Sciatic nerve (tissue), 2 donors: Measurements from ENCODE around the gene USP6. TPM values are rescaled to one million over a fixed set of nuclear protein-coding genes. Genes with fewer than 3 reads are reported as not detected.
A peak's percentile ranks its signal among the peaks of the same experiment; 100 is the strongest.
"Not testable (repeated sequence)": the region's sequence is repeated elsewhere in the genome, so short reads cannot be mapped to it uniquely, and the experiment has no call there.

ENCODE experiments used
- ATAC-seq: fragments of 200-7000 bp; cut with Tn5 transposase; one replicate; pipeline ENCODE4 v1.9.1; 2020; ENCODE audit warnings: mild to moderate bottlenecking, moderate library complexity
- DNase-seq: peaks from one replicate; pipeline ENCODE4 v3.0.0-alpha.2; 2020; ENCODE audit warnings: low spot score
- intact Hi-C: fragments of 100-400 bp; cut with DNase I; formaldehyde crosslinking; loops from one replicate; pipeline ENCODE4 v1.14.2; 2022
- total RNA-seq: library from RNA; stranded (reverse); fragmentation: NEBNext Ultra II Directional; extraction: Animal tissue kit (Norgen Biotek cat#: 25700); gene quantifications from one replicate; pipeline ENCODE4 v1.2.1, GENCODE V29; 2021
- donor health status: DM: no; HTN: no; CAD: no.
- donor health status: DM: no; HTN: no; CAD: no.

The USP6 gene
- 0.31 TPM for total RNA-seq

GRCh38 chr17:5115673-5116651 lies at the start of gene USP6:
Gene USP6, plus strand, starts transcription at chr17:5116032. Its CDS starts 14,336 bp downstream, at chr17:5130368.
- no peak for ATAC-seq
- peak; percentile 52 for DNase-seq
- intact Hi-C loops: no loop called here

- no peak for DNase-seq
- ATAC-seq: no peak
Observed at GRCh38 chr17:5068236-5068635, 47.6 kb upstream of the USP6 start.

GRCh38 chr17:5069724-5070123 lies 46.1 kb upstream of the USP6 start:
- intact Hi-C loops: loop anchor here (10.0 kb wide), 1 partner anchor 155 kb away; no protein-coding TSS in a partner anchor
- DNase-seq: no peak

More at GRCh38 chr17:5068236-5068635, 47.6 kb upstream of the USP6 start:
- intact Hi-C loops: loop anchor here (10.0 kb wide), 1 partner anchor 153 kb away; no protein-coding TSS in a partner anchor

GRCh38 chr17:5075472-5075871 lies 40.4 kb upstream of the USP6 start:
- ATAC-seq, DNase-seq, intact Hi-C loops: not testable (repeated sequence)

More at GRCh38 chr17:5069724-5070123, 46.1 kb upstream of the USP6 start:
- peak; percentile 83 for ATAC-seq

GRCh38 chr17:5077275-5077674 lies 38.6 kb upstream of the USP6 start:
- DNase-seq, intact Hi-C loops, ATAC-seq: not testable (repeated sequence)

GRCh38 chr17:5077781-5078105 lies 38.1 kb upstream of the USP6 start:
- ATAC-seq: peak; percentile 72
- intact Hi-C loops: no loop called here
- DNase-seq: no peak

- peak; percentile 97 for ATAC-seq
- intact Hi-C loops: no loop called here
- peak; percentile 86 for DNase-seq
Observed at GRCh38 chr17:5078106-5079028, 37.5 kb upstream of the USP6 start, which contains the start of gene ZFP3. Gene ZFP3, plus strand, starts transcription at chr17:5078467. Its CDS starts 13,038 bp downstream, at chr17:5091505.

GRCh38 chr17:5080591-5080990 lies 35.2 kb upstream of the USP6 start:
- intact Hi-C loops: no loop called here
- DNase-seq (no peak), ATAC-seq (no peak)

GRCh38 chr17:5092218-5093010 lies 23.4 kb upstream of the USP6 start:
- DNase-seq (no peak), ATAC-seq (no peak)
- intact Hi-C loops: no loop called here

GRCh38 chr17:5096731-5097100 lies 19.1 kb upstream of the USP6 start:
- intact Hi-C loops: no loop called here
- ATAC-seq (no peak), DNase-seq (no peak)

GRCh38 chr17:5097101-5097834 lies 18.6 kb upstream of the USP6 start:
- DNase-seq (no peak), ATAC-seq (peak; percentile 78)
- intact Hi-C loops: no loop called here

GRCh38 chr17:5099271-5099670 lies 16.6 kb upstream of the USP6 start:
- no peak for DNase-seq
- no peak for ATAC-seq
- intact Hi-C loops: no loop called here

- DNase-seq (no peak), ATAC-seq (no peak)
- intact Hi-C loops: no loop called here
Observed at GRCh38 chr17:5100832-5101231, 15.0 kb upstream of the USP6 start.

- intact Hi-C loops: no loop called here
- ATAC-seq (no peak), DNase-seq (peak; percentile 45)
Observed at GRCh38 chr17:5110816-5111215, 5.0 kb upstream of the USP6 start.

- DNase-seq (peak; percentile 96), ATAC-seq (peak; percentile 99)
- intact Hi-C loops: no loop called here
Observed at GRCh38 chr17:5111402-5112204, 4.2 kb upstream of the USP6 start, which contains the start of gene ZNF232. Gene ZNF232, minus strand, starts transcription at chr17:5111878. Its CDS starts 56 bp downstream, at chr17:5111822.

- intact Hi-C loops: no loop called here
- DNase-seq (peak; percentile 34), ATAC-seq (no peak)
Observed at GRCh38 chr17:5118219-5118618, 2.4 kb downstream of the USP6 start.

GRCh38 chr17:5120036-5120435 lies 4.2 kb downstream of the USP6 start:
- ATAC-seq (no peak), DNase-seq (peak; percentile 35)
- intact Hi-C loops: no loop called here
